ENCODE data around the gene SDC4.

SDC4 gene

DNA sequence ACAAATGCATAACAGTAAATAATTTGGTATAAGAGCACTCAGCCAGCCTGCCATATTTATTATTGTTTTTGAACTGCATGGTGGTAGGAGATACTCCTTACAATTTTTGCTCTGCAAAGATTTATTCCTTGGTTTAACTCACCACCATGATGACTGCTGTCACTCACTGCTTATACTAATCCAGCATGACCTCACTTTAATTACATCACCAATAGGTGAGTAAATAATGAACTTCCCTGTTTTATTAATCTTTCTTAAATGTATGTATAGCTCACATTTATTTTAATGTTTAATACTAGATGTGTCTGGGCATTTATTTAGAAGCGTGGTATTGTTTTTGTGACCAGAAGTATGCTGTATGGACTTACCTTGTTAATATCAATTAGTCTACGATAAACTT is 42.7 kb upstream of the SDC4 start:
- TF ChIP-seq, protein P1, sequence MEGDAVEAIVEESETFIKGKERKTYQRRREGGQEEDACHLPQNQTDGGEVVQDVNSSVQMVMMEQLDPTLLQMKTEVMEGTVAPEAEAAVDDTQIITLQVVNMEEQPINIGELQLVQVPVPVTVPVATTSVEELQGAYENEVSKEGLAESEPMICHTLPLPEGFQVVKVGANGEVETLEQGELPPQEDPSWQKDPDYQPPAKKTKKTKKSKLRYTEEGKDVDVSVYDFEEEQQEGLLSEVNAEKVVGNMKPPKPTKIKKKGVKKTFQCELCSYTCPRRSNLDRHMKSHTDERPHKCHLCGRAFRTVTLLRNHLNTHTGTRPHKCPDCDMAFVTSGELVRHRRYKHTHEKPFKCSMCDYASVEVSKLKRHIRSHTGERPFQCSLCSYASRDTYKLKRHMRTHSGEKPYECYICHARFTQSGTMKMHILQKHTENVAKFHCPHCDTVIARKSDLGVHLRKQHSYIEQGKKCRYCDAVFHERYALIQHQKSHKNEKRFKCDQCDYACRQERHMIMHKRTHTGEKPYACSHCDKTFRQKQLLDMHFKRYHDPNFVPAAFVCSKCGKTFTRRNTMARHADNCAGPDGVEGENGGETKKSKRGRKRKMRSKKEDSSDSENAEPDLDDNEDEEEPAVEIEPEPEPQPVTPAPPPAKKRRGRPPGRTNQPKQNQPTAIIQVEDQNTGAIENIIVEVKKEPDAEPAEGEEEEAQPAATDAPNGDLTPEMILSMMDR (IDR thresholded peaks at IDR 0.05; ENCODE audit: insufficient read depth, low read length, poor library complexity, severe bottlenecking), result no peak

DNA sequence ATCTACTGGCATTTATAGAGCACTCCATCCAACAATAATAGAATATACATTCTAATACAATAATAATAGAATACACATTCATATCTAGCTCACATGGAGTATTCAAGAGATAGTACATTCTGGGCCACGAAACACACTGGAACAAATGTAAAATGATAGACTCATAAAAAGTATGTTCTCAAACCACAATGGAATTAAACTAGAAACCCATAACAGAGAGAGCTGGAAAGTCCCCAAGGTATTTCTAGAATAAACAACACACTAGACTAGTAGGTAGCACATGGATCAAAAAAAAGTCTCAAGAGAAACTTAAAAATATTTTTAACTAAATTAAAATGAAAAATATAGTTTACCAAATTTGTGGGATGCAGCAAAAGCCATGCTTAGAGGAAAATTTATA is 39.0 kb upstream of the SDC4 start:
- DNase-seq (ENCODE audit: extremely low read depth, insufficient read length), result no peak
- TF ChIP-seq, protein P1 (IDR thresholded peaks at IDR 0.05; ENCODE audit: insufficient read depth, low read length, poor library complexity, severe bottlenecking), result no peak
- no peak overlapping the region for H3K4me3 ChIP-seq (replicated peaks; ENCODE audit: low read depth, low read length)
- H3K27me3 ChIP-seq (replicated peaks; ENCODE audit: control insufficient read depth, insufficient read depth, low read length), result no peaks in the 10 kb centered on the region
- no peaks in the 10 kb centered on the region for H3K36me3 ChIP-seq (ENCODE audit: control insufficient read depth, insufficient read depth, low read length)

More for the DNA sequence above, 42.7 kb upstream of the SDC4 start:
- DNase-seq (ENCODE audit: extremely low read depth, insufficient read length), result no peak
- no peak overlapping the region for H3K4me3 ChIP-seq (replicated peaks; ENCODE audit: low read depth, low read length)
- no peaks in the 10 kb centered on the region for H3K27me3 ChIP-seq (replicated peaks; ENCODE audit: control insufficient read depth, insufficient read depth, low read length)
- no peaks in the 10 kb centered on the region for H3K36me3 ChIP-seq (ENCODE audit: control insufficient read depth, insufficient read depth, low read length)

- TF ChIP-seq, protein P1 (IDR thresholded peaks at IDR 0.05; ENCODE audit: insufficient read depth, low read length, poor library complexity, severe bottlenecking), result no peak
Measured at GRCh38 chr20:45378191-45378590, 30.0 kb upstream of the SDC4 start, which contains the start of gene TP53TG5. TSS of gene TP53TG5 (minus strand) at chr20:45378325. CDS start at chr20:45378236, 89 bp downstream.

DNA sequence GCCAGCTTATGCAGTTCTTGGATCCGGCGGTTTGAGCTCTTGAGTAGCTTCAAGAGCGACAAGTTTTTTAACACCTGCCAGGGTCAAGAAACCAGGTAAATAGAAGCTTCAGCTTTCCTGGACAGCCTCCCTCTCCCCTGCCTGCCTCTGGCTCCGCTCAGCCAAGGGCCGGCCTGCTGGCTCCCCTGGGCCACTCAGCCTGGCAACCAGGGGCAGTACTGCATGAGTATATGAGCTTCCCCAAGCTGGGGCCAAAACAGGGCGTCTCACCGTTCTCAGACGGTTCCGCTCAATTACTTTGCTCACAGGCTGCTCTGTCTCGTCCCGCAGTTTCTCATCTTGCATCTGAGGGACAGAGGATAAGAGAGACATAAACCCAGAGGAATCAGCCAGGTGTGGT is 29.0 kb upstream of the SDC4 start:
- peaks cover 2% of the 10 kb centered on the region; the same call in 1 of the 2 replicates for H3K36me3 ChIP-seq (ENCODE audit: control insufficient read depth, insufficient read depth, low read length)
- TF ChIP-seq, protein P1 (IDR thresholded peaks at IDR 0.05; ENCODE audit: insufficient read depth, low read length, poor library complexity, severe bottlenecking), result no peak
- no peak for DNase-seq (ENCODE audit: extremely low read depth, insufficient read length)
- H3K27me3 ChIP-seq (replicated peaks; ENCODE audit: control insufficient read depth, insufficient read depth, low read length), result no peaks in the 10 kb centered on the region; the same call in 1 of the 2 replicates
- H3K4me3 ChIP-seq (replicated peaks; ENCODE audit: low read depth, low read length), result no peak overlapping the region

More at GRCh38 chr20:45378191-45378590, 30.0 kb upstream of the SDC4 start, which contains the start of gene TP53TG5:
- Histone ChIP-seq H3K27me3 (replicated peaks; ENCODE audit: control insufficient read depth, insufficient read depth, low read length) (no peaks in the 10 kb centered on the region; the same call in 1 of the 2 replicates), H3K4me3 (replicated peaks; ENCODE audit: low read depth, low read length) (no peak within 1 kb of the TSS), H3K36me3 (ENCODE audit: control insufficient read depth, insufficient read depth, low read length) (peaks cover 2% of the 10 kb centered on the region; the same call in 1 of the 2 replicates)
- DNase-seq (ENCODE audit: extremely low read depth, insufficient read length), result no peak

- no peaks in the 10 kb centered on the region; the same call in 1 of the 2 replicates for H3K27me3 ChIP-seq (replicated peaks; ENCODE audit: control insufficient read depth, insufficient read depth, low read length)
- peaks cover 2% of the 10 kb centered on the region; the same call in 1 of the 2 replicates for H3K36me3 ChIP-seq (ENCODE audit: control insufficient read depth, insufficient read depth, low read length)
- no peak overlapping the region for H3K4me3 ChIP-seq (replicated peaks; ENCODE audit: low read depth, low read length)
- TF ChIP-seq, protein P1 (IDR thresholded peaks at IDR 0.05; ENCODE audit: insufficient read depth, low read length, poor library complexity, severe bottlenecking), result no peak
- DNase-seq (ENCODE audit: extremely low read depth, insufficient read length), result no peak
Measured at GRCh38 chr20:45374966-45375365, 26.7 kb upstream of the SDC4 start.

- no peaks in the 10 kb centered on the region for H3K27me3 ChIP-seq (replicated peaks; ENCODE audit: control insufficient read depth, insufficient read depth, low read length)
- no peak overlapping the region for H3K4me3 ChIP-seq (replicated peaks; ENCODE audit: low read depth, low read length)
- H3K36me3 ChIP-seq (ENCODE audit: control insufficient read depth, insufficient read depth, low read length), result peaks cover 2% of the 10 kb centered on the region; the same call in 1 of the 2 replicates
- TF ChIP-seq, protein P1 (IDR thresholded peaks at IDR 0.05; ENCODE audit: insufficient read depth, low read length, poor library complexity, severe bottlenecking), result no peak
- DNase-seq (ENCODE audit: extremely low read depth, insufficient read length), result no peak
Measured at GRCh38 chr20:45374101-45374467, 25.9 kb upstream of the SDC4 start.
